Uterus (tissue), 4 donors: Measurements from ENCODE around the gene TH. TPM values are rescaled to one million over a fixed set of nuclear protein-coding genes. Genes with fewer than 3 reads are reported as not detected.

ENCODE experiments used
- DNase-seq, 2 donors: peaks; one replicate each; pipeline ENCODE4 v3.0.0-alpha.2; 2019 to 2020
- H3K27ac ChIP-seq, 2 donors: fragments of 200-600 bp; sonication (generic); 1 replicate in 1 of 2; 2 replicates in 1 of 2; pipeline ENCODE4 v1.5.1; 2016 to 2018
- H3K27me3 ChIP-seq, 2 donors: fragments of 200-600 bp; sonication (generic); one replicate each; pipeline ENCODE4 v1.5.1; 2018 to 2019; ENCODE audit warnings: control low read depth in 1 of 2
- H3K36me3 ChIP-seq, 2 donors: fragments of 200-600 bp; sonication (generic); one replicate each; pipeline ENCODE4 v1.5.1; 2019; ENCODE audit warnings: control low read depth in 1 of 2
- H3K4me1 ChIP-seq, 2 donors: fragments of 200-600 bp; sonication (generic); one replicate each; pipeline ENCODE4 v1.5.1; 2018 to 2019; ENCODE audit warnings: control low read depth in 1 of 2
- H3K4me3 ChIP-seq, 2 donors: fragments of 200-600 bp; sonication (generic); 1 replicate in 1 of 2; 2 replicates in 1 of 2; pipeline ENCODE4 v1.5.1; 2018 to 2019; ENCODE audit warnings: mild to moderate bottlenecking in 1 of 2
- H3K9me3 ChIP-seq, 2 donors: fragments of 200-600 bp; sonication (generic); one replicate each; pipeline ENCODE4 v1.5.1; 2019; ENCODE audit warnings: control low read depth in 1 of 2
- CTCF ChIP-seq, 4 experiments: fragments of 200-600 bp in 2 of 4; fragments of 450-650 bp in 2 of 4; sonication (generic) in 2 of 4; IDR thresholded peaks; one replicate each; pipeline ENCODE4 v1.5.1; 2016 to 2019; ENCODE audit warnings: antibody characterized with exemption in 4 of 4, mild to moderate bottlenecking in 2 of 4, moderate library complexity in 1 of 4
- POLR2A ChIP-seq, 2 donors: fragments of 450-650 bp; IDR thresholded peaks; one replicate each; pipeline ENCODE4 v1.6.1; 2016; ENCODE audit warnings: antibody characterized with exemption in 2 of 2, mild to moderate bottlenecking in 1 of 2, moderate library complexity in 1 of 2
- intact Hi-C: fragments of 100-400 bp; cut with DNase I; formaldehyde crosslinking; loops from one replicate; pipeline ENCODE4 v1.15.1; 2023; ENCODE audit warnings: low total_unique reads
- total RNA-seq, 4 donors: library from RNA; depleted of rRNA in 3 of 4; stranded (reverse); fragments of >200 nt in 3 of 4; gene quantifications; one replicate each; pipeline versions ENCODE4 v1.1.0 to v1.2.4, GENCODE V29; 2014 to 2023
- donor health status: DM: yes; HTN: yes; CAD: no.

The TH gene
- total RNA-seq, 4 donors from 2014 or later: 0.37 to 1.3 TPM; not detected in 2

- Histone ChIP-seq H3K9me3 (no peaks in the 10 kb centered on the region), H3K27me3 (no peaks in the 10 kb centered on the region)
- TF ChIP-seq POLR2A (IDR thresholded peaks at IDR 0.05) (no peak), CTCF (IDR thresholded peaks at IDR 0.05) (no peak)
Observed at GRCh38 chr11:2164081-2164480, 7.5 kb downstream of the TH start.

GRCh38 chr11:2163428-2163978 is 8.1 kb downstream of the TH start:
- TF ChIP-seq CTCF (IDR thresholded peaks at IDR 0.05) (no peak), POLR2A (IDR thresholded peaks at IDR 0.05) (no peak)
- Histone ChIP-seq H3K4me3 (no peak overlapping the region), H3K9me3 (no peaks in the 10 kb centered on the region), H3K4me1 (peaks cover 0 to 3% of the 10 kb centered on the region in 2 donors), H3K27me3 (no peaks in the 10 kb centered on the region), H3K36me3 (no peaks in the 10 kb centered on the region), H3K27ac (no peak overlapping the region)
- intact Hi-C loops: no loop called here
- no peak for DNase-seq

More at GRCh38 chr11:2164081-2164480, 7.5 kb downstream of the TH start:
- no peak for DNase-seq
- Histone ChIP-seq H3K27ac (no peak overlapping the region), H3K36me3 (no peaks in the 10 kb centered on the region), H3K4me3 (no peak overlapping the region), H3K4me1 (peaks cover 0 to 3% of the 10 kb centered on the region in 2 donors)
- intact Hi-C loops: no loop called here

- no peak for DNase-seq
- intact Hi-C loops: no loop called here
- Histone ChIP-seq H3K27ac (no peak within 1 kb of the TSS), H3K9me3 (no peaks in the 10 kb centered on the region), H3K27me3 (no peaks in the 10 kb centered on the region), H3K4me1 (no peaks in the 10 kb centered on the region), H3K4me3 (no peak within 1 kb of the TSS), H3K36me3 (no peaks in the 10 kb centered on the region)
- no peak for TF ChIP-seq CTCF (IDR thresholded peaks at IDR 0.05)
Observed at GRCh38 chr11:2160736-2161259, 10.8 kb downstream of the TH start, which contains the start of gene INS. TSS of gene INS (minus strand) at chr11:2161209. CDS start at chr11:2160971, 238 bp downstream.

GRCh38 chr11:2159536-2160413 is 11.8 kb downstream of the TH start:
- Histone ChIP-seq H3K9me3 (no peaks in the 10 kb centered on the region), H3K36me3 (no peaks in the 10 kb centered on the region), H3K27ac (no peak overlapping the region), H3K4me3 (no peak overlapping the region), H3K27me3 (no peaks in the 10 kb centered on the region), H3K4me1 (no peaks in the 10 kb centered on the region)
- DNase-seq: no peak
- TF ChIP-seq POLR2A (IDR thresholded peaks at IDR 0.05) (no peak), CTCF (IDR thresholded peaks at IDR 0.05) (no peak)
- intact Hi-C loops: loop anchor here (5.0 to 10.0 kb wide), 2 partner anchors 277 to 465 kb away; partner anchors contain the start of gene KRTAP5-6

- no peaks in the 10 kb centered on the region for H3K36me3 ChIP-seq
- H3K27me3 ChIP-seq: no peaks in the 10 kb centered on the region
- no peaks in the 10 kb centered on the region for H3K4me1 ChIP-seq
- intact Hi-C loops: loop anchor here (5.0 to 10.0 kb wide), 2 partner anchors 277 to 464 kb away; partner anchors contain the start of gene KRTAP5-6
- DNase-seq: no peak
- H3K27ac ChIP-seq: no peak overlapping the region
- TF ChIP-seq POLR2A (IDR thresholded peaks at IDR 0.05) (no peak), CTCF (IDR thresholded peaks at IDR 0.05) (no peak)
- no peak overlapping the region for H3K4me3 ChIP-seq
- H3K9me3 ChIP-seq: no peaks in the 10 kb centered on the region
Observed at GRCh38 chr11:2158966-2159365, 12.6 kb downstream of the TH start.
